SK-N-MC (cell line): ENCODE results near the gene PDCL2.
"Not testable (repeated sequence)": the region's sequence is repeated elsewhere in the genome, so short reads cannot be mapped to it uniquely, and the experiment has no call there.

Experiments
- DNase-seq: peaks from one replicate; pipeline ENCODE4 v3.0.0-alpha.2; 2011; ENCODE audit warnings: low read depth, low spot score
- H3K27ac ChIP-seq: fragments of 200-600 bp; sonication (generic); 2 replicates; pipeline ENCODE4 v1.5.1; 2016; ENCODE audit warnings: mixed run types
- H3K36me3 ChIP-seq: fragments of 200-600 bp; sonication (generic); 2 replicates; pipeline ENCODE4 v1.6.1; 2017; ENCODE audit warnings: antibody characterized with exemption, low read length, mixed read lengths; ENCODE audit not compliant: insufficient read depth
- H3K4me3 ChIP-seq: fragments of 200-600 bp; sonication (generic); 2 replicates; pipeline ENCODE4 v1.5.1; 2016
- H3K9ac ChIP-seq: fragments of 200-600 bp; sonication (generic); 2 replicates; pipeline ENCODE4 v1.8.0; 2017; ENCODE audit warnings: mixed run types, mixed read lengths; ENCODE audit not compliant: insufficient read length
- H3K9me3 ChIP-seq: fragments of 200-600 bp; sonication (generic); 2 replicates; pipeline ENCODE4 v1.6.1; 2017; ENCODE audit warnings: low read depth, mild to moderate bottlenecking, antibody characterized with exemption, low read length, moderate library complexity, mixed read lengths
- EZH2 ChIP-seq: fragments of 200-600 bp; sonication (generic); IDR thresholded peaks from one replicate; pipeline ENCODE4 v1.6.1; 2017; ENCODE audit warnings: antibody characterized with exemption
- FOXP2 ChIP-seq: optimal IDR thresholded peaks from 2 replicates; pipeline ENCODE3; 2011; ENCODE audit warnings: mild to moderate bottlenecking, moderate library complexity; ENCODE audit not compliant: insufficient read depth; ENCODE audit errors: extremely low read length, control extremely low read depth
- POLR2AphosphoS5 ChIP-seq: IDR thresholded peaks from 2 replicates; pipeline ENCODE4 v1.6.1; 2012; ENCODE audit warnings: mild to moderate bottlenecking, low read depth, low read length, borderline replicate concordance

Gene PDCL2

DNA sequence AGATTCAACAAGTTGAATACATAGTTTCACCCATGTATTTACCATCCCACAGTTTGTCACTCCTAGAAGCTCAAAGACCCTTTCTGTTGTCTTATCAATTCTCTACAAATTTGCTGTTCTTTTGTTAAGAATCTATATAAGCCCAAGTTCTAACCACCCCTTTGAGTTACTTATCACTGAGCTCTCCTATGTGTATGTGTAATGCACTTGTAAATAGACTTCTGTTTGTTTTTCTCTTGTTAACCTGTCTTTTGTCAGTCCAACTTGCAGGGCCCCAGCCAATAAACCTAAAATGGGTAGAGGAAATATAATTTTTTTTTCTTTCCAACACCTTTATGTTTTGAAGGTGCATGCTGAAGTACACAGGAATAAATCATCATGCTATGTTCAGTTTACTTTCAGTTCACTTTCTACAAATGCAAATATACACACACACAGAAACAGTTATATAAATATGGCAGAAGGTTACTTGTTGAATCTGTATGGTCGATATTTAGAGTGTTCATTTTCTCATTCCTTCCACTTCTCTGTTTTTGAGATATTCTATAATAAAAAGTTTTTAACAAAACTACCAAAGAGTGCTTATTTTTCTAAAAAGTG, 23.0 kb downstream of the PDCL2 start:
- no peak overlapping the region for H3K4me3 ChIP-seq
- H3K9ac ChIP-seq: no peak overlapping the region
- TF ChIP-seq FOXP2 (no peak), EZH2 (no peak), POLR2AphosphoS5 (no peak)
- H3K27ac ChIP-seq: no peak overlapping the region
- DNase-seq: no peak
- no peaks in the 10 kb centered on the region for H3K9me3 ChIP-seq
- H3K36me3 ChIP-seq: no peaks in the 10 kb centered on the region

DNA sequence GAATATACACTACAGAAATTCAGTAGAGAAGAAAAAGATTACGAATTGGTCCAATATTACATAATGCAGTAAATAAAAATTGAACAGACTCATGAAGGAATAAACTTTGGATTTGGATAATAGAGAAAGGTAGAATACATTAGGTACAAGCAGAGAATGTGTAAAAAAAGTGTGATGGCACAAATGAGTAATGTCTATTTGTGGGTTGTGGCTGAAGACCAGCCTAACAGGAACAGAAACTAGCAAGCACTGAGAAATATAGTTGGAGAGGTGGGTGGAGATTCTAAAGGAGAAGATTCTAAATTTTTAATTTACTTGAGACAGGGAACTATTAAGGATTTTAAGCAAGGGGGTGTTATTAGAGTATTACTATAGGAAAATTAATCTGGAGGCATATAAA, 30.2 kb downstream of the PDCL2 start:
- Histone ChIP-seq H3K36me3 (no peaks in the 10 kb centered on the region), H3K9ac (no peak overlapping the region), H3K9me3 (no peaks in the 10 kb centered on the region), H3K4me3 (no peak overlapping the region), H3K27ac (no peak overlapping the region)
- TF ChIP-seq EZH2: no peak
- TF ChIP-seq POLR2AphosphoS5: no peak
- no peak for DNase-seq

DNA sequence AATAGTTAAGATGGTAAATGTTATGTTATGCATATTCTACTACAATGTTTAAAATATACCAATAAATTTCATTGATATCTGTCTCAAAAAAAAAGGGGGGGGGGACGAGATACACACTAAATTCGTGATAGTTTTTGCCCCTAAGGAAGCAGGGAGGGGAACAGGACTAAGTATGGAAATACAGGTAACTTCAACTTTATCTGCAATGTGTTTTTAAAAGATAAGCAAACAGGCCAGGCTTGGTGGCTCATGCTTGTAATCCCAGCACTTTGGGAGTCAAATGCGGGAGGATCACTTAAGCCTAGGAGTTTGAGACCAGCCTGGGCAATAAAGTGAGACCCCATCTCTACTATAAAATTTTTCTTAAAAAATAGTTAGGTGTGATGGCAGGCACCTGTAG, 31.9 kb downstream of the PDCL2 start:
- no peak overlapping the region for H3K4me3 ChIP-seq
- H3K9me3 ChIP-seq: no peaks in the 10 kb centered on the region
- TF ChIP-seq EZH2 (no peak), FOXP2 (no peak), POLR2AphosphoS5 (no peak)
- no peak for DNase-seq
- no peaks in the 10 kb centered on the region for H3K36me3 ChIP-seq
- no peak overlapping the region for H3K27ac ChIP-seq
- H3K9ac ChIP-seq: no peak overlapping the region

- Histone ChIP-seq H3K27ac (no peak overlapping the region), H3K36me3 (no peaks in the 10 kb centered on the region), H3K9me3 (no peaks in the 10 kb centered on the region), H3K9ac (no peak overlapping the region), H3K4me3 (no peak overlapping the region)
- TF ChIP-seq POLR2AphosphoS5 (no peak), FOXP2 (no peak), EZH2 (no peak)
- no peak for DNase-seq
Measured at GRCh38 chr4:55554453-55555030, 37.5 kb downstream of the PDCL2 start.

DNA sequence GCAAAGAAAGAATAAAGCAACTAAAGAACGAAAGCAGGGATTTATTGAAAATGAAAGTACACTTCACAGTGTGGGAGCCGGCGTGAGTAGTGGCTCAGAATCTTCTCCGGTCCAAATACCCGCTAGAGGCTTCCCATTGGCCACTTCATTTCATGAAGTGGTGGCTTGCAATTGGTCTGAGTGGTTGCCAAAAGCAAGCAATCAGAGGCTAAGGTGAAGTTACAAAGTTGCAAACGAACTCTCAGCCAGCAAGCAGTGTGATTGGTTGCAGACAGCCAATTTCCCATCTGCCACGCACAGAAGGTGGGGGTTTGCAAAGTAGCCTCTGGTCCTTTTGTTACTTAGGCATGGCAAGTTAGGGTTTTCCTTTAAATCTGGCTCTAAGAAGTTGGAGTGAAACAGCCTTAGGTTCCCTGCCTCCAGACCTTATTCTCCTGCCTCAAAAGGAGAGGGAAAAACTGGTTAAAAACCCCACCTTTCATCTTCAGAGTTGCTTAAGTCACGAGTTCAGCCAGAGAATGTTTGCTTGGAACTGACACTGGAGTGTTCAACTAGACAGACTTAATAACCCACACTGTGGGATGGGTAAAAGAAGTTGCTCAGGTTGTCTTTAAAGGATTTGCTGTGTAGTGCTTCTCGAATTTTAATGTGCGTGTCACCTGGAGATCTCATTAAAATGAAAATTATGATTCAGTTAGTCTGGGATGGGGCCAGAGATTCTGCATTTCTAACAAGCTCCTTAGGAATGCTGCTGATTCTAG, 38.4 kb downstream of the PDCL2 start:
- H3K36me3 ChIP-seq: no peaks in the 10 kb centered on the region
- no peak overlapping the region for H3K4me3 ChIP-seq
- H3K9me3 ChIP-seq: no peaks in the 10 kb centered on the region
- H3K9ac ChIP-seq: peak overlapping the region; percentile 7
- no peak overlapping the region for H3K27ac ChIP-seq
- no peak for DNase-seq
- TF ChIP-seq POLR2AphosphoS5 (no peak), EZH2 (no peak), FOXP2 (no peak)

- not testable (repeated sequence) for H3K9ac ChIP-seq, H3K36me3 ChIP-seq, H3K27ac ChIP-seq, DNase-seq, H3K9me3 ChIP-seq, H3K4me3 ChIP-seq
Measured at GRCh38 chr4:55551964-55552363, 40.1 kb downstream of the PDCL2 start.

GRCh38 chr4:55549888-55550287, 42.2 kb downstream of the PDCL2 start:
- Histone ChIP-seq H3K36me3 (no peaks in the 10 kb centered on the region), H3K9ac (no peak overlapping the region), H3K9me3 (no peaks in the 10 kb centered on the region), H3K4me3 (no peak overlapping the region), H3K27ac (no peak overlapping the region)
- DNase-seq: no peak
- TF ChIP-seq POLR2AphosphoS5 (no peak), FOXP2 (no peak), EZH2 (no peak)

GRCh38 chr4:55547918-55548317, 44.1 kb downstream of the PDCL2 start:
- H3K9me3 ChIP-seq: no peaks in the 10 kb centered on the region
- peak overlapping the region; percentile 97 for H3K4me3 ChIP-seq
- DNase-seq: no peak
- H3K27ac ChIP-seq: no peak overlapping the region
- TF ChIP-seq EZH2: no peak
- TF ChIP-seq POLR2AphosphoS5: no peak
- no peak for TF ChIP-seq FOXP2
- H3K36me3 ChIP-seq: no peaks in the 10 kb centered on the region
- H3K9ac ChIP-seq: peak overlapping the region; percentile 81

- no peak for DNase-seq
- H3K36me3 ChIP-seq: no peaks in the 10 kb centered on the region
- peak overlapping the region; percentile 97 for H3K4me3 ChIP-seq
- no peaks in the 10 kb centered on the region for H3K9me3 ChIP-seq
- TF ChIP-seq FOXP2 (no peak), POLR2AphosphoS5 (no peak), EZH2 (no peak)
- peak overlapping the region; percentile 81 for H3K9ac ChIP-seq
- H3K27ac ChIP-seq: peak overlapping the region; percentile 87; the same call in 1 of the 2 replicates
Measured at GRCh38 chr4:55547466-55547770, 44.6 kb downstream of the PDCL2 start.
